ENCODE data around the gene ATRN.

Gene ATRN

DNA sequence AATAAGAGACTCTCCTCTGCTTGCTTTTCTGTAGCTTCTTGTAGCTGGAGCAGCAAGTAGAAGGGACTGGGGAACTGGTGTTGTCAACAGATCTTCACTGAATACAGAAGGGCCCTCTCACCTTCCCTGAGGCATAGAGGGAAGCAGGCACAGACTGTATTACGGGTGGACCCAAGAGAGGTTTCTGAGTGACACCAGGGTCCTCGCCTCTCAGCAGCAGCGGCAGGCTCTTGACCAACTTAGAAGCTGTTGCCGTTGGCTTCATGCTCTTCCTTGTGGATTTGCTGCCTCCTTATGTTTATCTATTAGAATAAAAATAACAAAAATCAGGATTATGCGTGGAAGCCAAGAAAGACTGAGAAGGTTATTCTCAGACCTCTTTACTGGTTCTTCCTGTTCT, 160.7 kb downstream of the ATRN start:
- no peak for DNase-seq

- no peak for DNase-seq
Observed at GRCh38 chr20:3632311-3633004, 161.6 kb downstream of the ATRN start.

DNA sequence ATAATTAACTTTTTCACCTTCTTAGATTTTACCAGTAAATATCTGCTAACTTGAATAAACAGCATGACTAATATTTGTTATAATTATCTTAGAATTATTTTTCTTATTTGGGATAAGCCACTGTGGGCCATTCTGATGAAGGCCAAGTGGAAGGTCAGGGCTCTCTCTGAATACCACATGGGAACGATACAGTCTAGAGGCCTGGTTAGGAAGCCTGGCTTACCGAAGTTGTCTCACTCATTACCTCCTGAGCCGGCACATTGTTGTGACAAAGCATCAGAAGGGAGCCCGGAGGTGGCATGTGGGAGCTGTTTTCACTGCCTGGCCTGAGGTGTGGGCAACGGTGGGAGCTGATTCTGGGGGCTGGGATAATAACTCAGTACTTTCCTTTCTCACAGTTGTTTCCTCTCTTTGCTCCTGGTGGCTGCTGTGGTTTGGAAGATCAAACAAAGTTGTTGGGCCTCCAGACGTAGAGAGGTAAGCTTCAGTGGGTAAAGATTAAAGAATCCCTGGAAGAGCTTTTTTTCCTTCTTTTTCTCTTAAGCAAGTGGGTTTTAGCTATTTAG, 163.2 kb downstream of the ATRN start:
- no peak for DNase-seq

DNA sequence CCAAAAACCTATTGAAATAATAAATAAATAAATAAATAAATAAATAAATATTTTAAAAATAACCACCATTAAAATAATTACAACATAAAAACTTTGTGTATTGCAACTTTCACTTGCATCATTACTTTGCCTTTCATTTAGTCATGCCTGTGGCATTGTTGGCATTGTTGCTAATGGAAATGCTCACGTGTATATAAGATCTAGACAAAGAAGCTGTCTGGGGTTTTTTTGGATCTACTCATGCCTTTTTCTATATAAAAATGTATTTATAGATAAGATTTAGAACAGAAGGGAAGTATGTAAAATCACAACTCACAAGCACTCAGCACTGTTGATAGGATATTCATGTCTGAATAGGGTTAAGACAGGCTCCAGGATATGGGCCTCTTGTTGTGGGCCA, 164.5 kb downstream of the ATRN start:
- no peak for DNase-seq

GRCh38 chr20:3640259-3640658, 169.4 kb downstream of the ATRN start:
- DNase-seq, result no peak

GRCh38 chr20:3645309-3646066, 174.7 kb downstream of the ATRN start:
- no peak for DNase-seq

GRCh38 chr20:3646067-3646440, 175.2 kb downstream of the ATRN start:
- DNase-seq, result no peak

GRCh38 chr20:3646651-3647050, 175.8 kb downstream of the ATRN start:
- DNase-seq, result no peak

GRCh38 chr20:3647473-3647872, 176.7 kb downstream of the ATRN start:
- DNase-seq, result no peak

DNA sequence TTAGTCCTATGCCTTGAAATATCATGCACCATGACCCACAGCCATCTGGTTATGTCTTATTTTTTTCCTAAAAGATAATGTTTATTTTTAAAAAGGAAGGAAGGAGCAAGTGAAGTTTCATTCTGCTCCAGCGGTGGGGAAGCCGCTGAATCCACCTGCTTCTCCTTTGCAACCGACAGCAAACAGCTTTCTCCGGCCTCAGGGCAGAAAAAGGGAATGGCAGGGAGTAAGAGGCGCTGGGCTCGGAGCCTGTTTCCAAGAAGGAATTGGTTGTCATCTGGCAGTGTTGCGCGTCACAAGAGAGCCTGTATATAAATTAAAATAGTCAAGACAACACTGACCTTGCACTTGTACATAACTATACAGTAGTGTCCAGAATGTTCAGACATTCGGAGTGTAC, 178.1 kb downstream of the ATRN start:
- no peak for DNase-seq

DNA sequence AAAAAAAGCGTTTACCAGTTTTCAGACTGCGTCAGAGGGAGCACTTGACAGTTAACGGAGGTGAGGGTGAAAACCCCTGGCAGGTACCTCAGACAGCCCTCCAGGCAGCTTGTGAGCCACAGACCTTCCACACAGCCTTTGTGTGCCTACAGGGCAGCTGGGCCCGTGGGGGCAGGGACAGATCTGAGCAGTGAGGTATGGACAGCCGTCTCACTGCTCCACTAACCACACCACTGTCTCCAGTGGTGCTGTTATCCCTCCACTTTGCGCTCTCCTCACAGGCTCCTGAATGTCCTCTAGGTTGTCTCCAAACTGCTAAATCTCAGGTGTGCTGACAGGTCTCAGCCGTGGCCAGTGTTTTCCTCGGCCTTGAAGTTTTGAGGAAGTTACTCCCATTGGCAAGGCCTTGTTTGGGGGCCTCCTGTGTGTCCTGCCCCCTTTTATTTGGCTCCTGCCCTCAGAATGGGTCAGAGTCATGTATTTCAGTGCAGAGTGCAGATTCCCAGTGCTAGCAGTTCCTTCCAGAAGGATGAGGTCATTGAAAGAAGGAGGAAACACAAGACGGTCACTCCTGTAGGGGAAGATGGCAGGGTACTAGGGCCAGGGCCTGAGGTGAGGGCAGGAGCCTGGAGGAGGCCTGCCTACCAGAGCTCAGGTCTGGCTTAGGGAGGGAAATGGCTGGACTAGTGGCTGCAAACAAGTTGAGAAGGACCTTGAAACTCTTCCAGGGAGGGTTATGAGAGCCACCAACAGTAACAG, 180.6 kb downstream of the ATRN start:
- no peak for DNase-seq

DNA sequence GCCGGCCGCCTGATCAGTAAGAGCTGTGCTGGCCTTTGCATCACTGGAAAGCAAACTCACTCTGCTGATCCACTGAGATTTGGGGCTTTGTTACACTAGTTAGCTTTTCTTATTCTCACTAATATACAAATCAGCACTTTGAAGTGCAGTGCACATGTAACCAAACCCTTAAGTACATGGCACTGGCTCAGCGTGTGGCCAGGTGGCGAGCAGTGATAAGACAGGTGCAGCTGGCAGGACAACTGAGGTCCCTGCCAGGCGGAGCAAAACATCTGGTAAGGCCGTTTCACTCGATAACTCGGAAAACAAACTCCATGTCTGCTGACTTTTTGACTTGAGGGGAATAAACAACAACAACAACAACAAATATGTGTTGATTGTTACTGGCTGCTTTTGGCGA, 181.4 kb downstream of the ATRN start:
- no peak for DNase-seq

- DNase-seq, result no peak
Observed at GRCh38 chr20:3652676-3653596, 182.1 kb downstream of the ATRN start.

DNA sequence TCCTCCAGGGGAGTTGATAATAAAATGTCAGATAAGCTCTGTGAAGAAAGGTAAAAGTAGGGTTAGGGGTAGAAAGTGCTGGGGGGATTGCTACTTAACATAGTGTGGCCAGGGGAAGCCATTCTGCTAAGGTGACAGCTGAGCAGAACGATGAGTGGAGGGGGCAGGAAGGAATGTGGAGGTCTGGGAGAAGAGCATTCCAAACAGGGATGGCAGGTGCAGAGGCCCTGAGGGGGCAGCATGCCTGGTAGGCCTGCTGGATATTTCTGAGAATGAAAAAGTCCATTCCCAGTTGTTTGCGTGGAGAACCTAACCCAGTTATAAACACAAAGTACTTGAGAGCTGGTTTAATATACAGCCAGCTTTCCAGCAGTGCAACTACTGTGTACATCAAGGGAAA, 183.1 kb downstream of the ATRN start:
- DNase-seq, result no peak

- DNase-seq, result no peak
Observed at GRCh38 chr20:3654326-3655130, 183.7 kb downstream of the ATRN start.

GRCh38 chr20:3655131-3655405, 184.2 kb downstream of the ATRN start:
- DNase-seq, result no peak

DNA sequence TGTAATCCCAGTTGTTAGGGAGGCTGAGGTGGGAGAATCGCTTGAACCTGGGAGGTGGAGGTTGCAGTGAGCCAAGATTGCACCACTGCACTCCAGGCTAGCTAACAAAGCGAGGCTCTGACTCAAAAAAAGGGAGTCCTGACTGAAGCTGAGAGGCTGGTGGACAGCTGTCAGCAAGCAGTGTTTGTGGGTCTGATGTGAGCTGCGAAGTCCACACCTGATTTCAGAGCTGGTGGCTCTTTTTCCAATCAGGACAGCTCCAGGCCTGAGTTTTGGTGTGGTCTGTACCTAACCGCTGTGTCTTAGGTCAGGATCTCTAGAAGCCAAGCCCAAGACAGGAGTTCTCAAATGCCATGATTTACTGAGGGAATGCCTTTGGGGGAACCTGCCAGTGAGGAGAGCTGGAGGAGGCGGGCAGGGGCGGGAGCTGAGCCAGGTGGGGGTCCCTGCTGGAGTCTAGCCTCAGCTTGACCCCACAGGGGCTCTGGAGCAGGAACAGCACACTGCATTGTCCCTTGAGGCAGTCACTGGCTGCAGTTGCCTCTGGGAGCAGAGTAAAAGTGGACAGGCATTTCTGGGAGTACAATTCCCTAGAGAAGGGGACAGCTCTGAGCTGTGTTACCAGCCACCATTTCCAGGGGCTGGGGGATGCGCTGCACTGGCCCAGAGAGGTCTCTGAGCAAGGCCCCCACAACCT, 187.3 kb downstream of the ATRN start:
- no peak for DNase-seq

- DNase-seq, result no peak
Observed at GRCh38 chr20:3658716-3659491, 188.1 kb downstream of the ATRN start.

DNA sequence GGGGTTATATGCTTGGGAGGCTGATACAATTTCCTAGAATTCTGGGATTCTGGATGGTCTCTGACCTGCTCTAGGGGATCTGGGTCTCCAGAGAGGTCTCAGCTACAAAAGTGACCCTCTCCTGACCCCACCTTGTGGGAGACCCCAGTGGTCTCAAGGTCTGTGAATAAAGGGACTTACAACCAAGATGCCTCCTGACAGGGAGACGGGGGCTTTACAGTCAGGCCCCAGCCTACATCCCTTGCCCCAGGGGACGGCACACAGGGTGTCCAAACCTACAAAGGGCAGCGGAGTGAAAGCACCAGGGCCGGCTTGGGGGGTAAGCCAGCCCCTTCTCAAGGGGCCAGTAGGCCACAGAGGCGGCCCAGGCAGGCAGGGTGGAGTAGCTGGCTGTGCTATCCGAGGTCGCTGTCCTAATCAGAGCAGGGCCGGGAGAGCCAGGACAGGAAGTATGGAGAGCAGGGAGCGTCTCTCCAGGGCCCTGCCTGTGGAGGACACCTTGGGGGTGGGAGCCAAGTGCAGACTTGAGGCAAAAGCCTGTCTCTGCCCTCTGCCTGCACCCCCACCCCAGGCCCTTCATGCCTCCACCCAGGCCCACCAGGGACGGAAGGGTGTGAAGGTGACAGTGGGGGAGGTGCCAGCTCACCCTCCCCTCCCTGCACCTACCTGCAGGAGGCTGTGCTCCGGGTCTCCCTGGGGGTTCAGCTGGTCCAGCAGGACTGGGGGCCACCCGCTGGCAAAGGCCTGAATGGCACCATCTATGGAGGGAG, 188.9 kb downstream of the ATRN start:
- DNase-seq, result no peak

All from NCI-H1092 (cell line).